ENCODE measurements around the gene RGL2.

DNA sequence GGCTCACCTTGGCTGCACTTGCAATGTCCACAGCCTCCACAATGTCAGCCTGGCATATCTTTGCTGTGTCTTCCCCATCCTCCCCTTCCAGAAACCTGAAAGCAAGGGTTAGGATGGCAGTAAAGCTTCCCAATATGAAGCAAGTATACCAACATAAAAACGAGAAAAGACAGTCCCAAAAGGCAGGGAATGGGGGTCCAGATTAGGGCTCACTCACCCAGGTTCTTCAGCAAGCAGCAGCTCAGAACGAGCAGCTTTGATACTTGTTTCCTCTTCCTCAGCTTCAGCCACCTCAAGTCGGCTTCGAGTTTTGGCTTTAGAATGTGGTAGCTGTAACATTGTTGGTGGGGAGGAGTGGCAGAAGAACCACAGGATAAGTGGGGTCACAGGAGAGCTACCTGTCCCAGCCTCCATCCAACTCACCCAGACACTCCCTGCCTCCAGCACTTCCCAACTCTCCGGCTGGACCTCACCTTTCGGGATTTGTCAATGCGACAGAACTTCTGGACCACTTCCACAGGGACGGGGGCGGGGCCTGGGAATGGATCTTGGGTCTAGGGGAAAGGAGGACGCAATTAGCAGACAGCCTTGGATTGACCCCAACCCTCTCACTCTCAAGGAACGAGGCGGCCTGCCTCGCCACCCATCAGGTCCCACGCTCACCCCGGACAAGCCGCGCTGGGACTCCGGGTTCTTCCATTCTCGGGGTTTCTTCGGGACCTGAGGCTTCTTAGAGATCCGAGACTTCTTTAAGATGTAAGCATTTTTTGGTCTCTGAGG is 10.4 kb downstream of the RGL2 start:
- no peak for TF ChIP-seq REST (IDR thresholded peaks at IDR 0.05; ENCODE audit: low read depth, low read length)
- TF ChIP-seq EZH2 (IDR thresholded peaks at IDR 0.05; ENCODE audit: borderline replicate concordance, control insufficient read depth, low read depth, low read length), result no peak
- TF ChIP-seq POLR2A (IDR thresholded peaks at IDR 0.05; ENCODE audit: low read depth, low read length), result no peak
- no peak for TF ChIP-seq HCFC1 (IDR thresholded peaks at IDR 0.05; ENCODE audit: low read length)
- TF ChIP-seq, protein P1, sequence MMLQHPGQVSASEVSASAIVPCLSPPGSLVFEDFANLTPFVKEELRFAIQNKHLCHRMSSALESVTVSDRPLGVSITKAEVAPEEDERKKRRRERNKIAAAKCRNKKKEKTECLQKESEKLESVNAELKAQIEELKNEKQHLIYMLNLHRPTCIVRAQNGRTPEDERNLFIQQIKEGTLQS (IDR thresholded peaks at IDR 0.05; ENCODE audit: borderline replicate concordance, extremely low read depth, low read depth, low read length), result no peak
- TF ChIP-seq USF1 (IDR thresholded peaks at IDR 0.05; ENCODE audit: borderline replicate concordance, extremely low read length, insufficient read depth, low read depth, low read length), result no peak
- TF ChIP-seq CTCF (IDR thresholded peaks at IDR 0.05 in 2 of 3, conservative IDR thresholded peaks at IDR 0.05 in 1 of 3; ENCODE audit: control insufficient read depth in 2 of 3, extremely low read depth in 1 of 3, insufficient read depth in 1 of 3, low read depth in 3 of 3, low read length in 3 of 3), result no peak
- TF ChIP-seq, protein P2, sequence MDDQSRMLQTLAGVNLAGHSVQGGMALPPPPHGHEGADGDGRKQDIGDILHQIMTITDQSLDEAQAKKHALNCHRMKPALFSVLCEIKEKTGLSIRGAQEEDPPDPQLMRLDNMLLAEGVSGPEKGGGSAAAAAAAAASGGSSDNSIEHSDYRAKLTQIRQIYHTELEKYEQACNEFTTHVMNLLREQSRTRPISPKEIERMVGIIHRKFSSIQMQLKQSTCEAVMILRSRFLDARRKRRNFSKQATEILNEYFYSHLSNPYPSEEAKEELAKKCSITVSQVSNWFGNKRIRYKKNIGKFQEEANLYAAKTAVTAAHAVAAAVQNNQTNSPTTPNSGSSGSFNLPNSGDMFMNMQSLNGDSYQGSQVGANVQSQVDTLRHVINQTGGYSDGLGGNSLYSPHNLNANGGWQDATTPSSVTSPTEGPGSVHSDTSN (IDR thresholded peaks at IDR 0.05; ENCODE audit: insufficient replicate concordance, low read depth, low read length), result no peak
- no peak for TF ChIP-seq POLR2AphosphoS2 (IDR thresholded peaks at IDR 0.05; ENCODE audit: low read depth, low read length)
- TF ChIP-seq PAX8 (IDR thresholded peaks at IDR 0.05), result no peak
